ENCODE results near the gene CTNNBL1.

- TF ChIP-seq, protein P1, sequence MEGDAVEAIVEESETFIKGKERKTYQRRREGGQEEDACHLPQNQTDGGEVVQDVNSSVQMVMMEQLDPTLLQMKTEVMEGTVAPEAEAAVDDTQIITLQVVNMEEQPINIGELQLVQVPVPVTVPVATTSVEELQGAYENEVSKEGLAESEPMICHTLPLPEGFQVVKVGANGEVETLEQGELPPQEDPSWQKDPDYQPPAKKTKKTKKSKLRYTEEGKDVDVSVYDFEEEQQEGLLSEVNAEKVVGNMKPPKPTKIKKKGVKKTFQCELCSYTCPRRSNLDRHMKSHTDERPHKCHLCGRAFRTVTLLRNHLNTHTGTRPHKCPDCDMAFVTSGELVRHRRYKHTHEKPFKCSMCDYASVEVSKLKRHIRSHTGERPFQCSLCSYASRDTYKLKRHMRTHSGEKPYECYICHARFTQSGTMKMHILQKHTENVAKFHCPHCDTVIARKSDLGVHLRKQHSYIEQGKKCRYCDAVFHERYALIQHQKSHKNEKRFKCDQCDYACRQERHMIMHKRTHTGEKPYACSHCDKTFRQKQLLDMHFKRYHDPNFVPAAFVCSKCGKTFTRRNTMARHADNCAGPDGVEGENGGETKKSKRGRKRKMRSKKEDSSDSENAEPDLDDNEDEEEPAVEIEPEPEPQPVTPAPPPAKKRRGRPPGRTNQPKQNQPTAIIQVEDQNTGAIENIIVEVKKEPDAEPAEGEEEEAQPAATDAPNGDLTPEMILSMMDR (IDR thresholded peaks at IDR 0.05): no peak
- TF ChIP-seq POLR2A (IDR thresholded peaks at IDR 0.05; ENCODE audit: low read depth): no peak
- TF ChIP-seq EP300 (IDR thresholded peaks at IDR 0.05): no peak
Measured at GRCh38 chr20:37777012-37777950, 83.5 kb downstream of the CTNNBL1 start.

Data from esophagus muscularis mucosa (tissue), 4 donors.